ENCODE measurements around the gene CTAG1B.

DNA sequence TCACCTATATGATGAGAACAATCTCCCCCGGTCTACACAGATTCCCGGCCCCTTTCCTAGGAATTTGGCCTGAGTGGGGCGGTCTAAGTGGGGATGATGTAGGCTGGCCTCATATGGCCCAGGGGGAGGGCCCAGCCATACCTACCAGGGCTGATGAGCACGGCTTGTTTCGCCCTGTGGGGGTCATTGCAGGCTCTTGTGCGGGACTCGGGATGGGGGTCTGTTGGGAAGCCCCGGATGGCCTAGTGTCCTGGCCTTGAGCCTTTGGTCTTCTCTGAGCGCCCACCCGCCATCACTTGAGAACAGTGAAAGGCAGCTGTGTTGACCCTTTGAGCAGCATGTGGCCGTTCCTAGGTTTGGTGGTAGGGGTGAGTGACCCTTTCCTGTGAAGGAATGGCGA lies 39.1 kb upstream of the CTAG1B start:
- TF ChIP-seq POLR2AphosphoS5 (IDR thresholded peaks at IDR 0.05; ENCODE audit: low read depth) (no peak), CTCF (IDR thresholded peaks at IDR 0.05; ENCODE audit: insufficient read depth, low read length) (no peak), REST (IDR thresholded peaks at IDR 0.05; ENCODE audit: insufficient replicate concordance, low read depth) (no peak), SPI1 (IDR thresholded peaks at IDR 0.05; ENCODE audit: borderline replicate concordance, low read depth) (no peak)
